Germinal center (tissue), 1 donor: ENCODE data around the gene POLR2L.

Experiments used
- DNase-seq: peaks from one replicate; pipeline ENCODE4 v3.0.0; 2012; ENCODE audit warnings: mixed read lengths, low spot score

Gene POLR2L

DNA sequence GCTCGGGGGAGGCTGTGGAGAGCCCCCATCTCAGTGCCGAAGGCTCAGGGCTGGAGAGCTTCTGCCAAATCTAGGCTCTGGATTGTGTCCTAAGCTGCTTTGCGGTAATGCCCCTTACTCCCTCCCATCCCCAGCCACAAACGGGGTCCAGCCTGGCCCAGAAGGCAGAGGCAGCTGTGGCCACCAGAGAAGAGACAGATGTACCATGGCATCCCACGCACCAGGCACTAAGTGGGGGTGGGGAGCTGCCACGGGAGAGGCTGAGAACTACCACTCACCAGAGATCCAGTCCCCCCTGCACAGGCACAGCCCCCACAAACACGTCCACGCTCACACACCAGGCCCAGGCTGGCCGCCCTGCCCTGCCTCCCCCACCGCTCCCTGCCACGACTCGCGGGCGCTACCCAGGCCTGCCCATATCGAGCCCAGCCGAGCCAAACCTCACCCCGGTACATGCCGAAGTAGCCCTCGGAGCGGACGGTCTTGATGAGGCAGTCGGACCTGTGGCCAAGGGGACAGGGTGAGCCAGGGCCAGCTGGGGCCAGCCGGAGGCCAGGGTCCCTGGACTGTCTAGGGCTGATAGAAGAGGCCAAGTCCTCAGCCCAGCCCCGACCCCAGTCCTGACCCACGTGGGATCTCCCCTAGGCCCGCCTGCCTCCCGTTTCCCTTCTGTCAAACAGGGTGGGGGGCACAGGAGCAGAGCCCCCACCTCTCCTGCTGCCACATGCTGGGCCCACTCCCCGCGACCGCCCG lies 48.1 kb downstream of the POLR2L start:
- no peak for DNase-seq

- DNase-seq, result no peak
These were observed 48.8 kb downstream of the POLR2L start for GRCh38 chr11:793556-793955.

DNA sequence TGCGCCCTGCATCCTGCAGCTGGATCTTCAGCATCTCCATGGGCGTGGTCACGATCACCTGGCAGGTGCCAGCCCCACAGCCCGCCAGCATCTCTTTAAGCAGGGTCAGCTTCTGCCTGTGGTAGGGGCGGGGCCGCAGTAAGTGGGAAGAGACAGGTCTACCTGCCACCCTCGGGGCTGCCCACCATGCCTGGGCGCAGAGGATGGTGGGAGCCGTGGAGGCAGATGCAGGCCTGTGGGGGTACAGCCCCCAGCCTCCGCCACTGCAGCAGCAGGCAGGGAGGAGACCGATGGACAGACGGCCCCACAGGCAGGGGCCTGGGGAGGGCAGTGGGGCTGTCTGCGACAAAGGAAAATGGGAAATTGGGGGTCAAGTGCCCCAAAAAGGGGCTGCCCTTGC lies 49.5 kb downstream of the POLR2L start:
- no peak for DNase-seq

GRCh38 chr11:792535-792821 lies 49.9 kb downstream of the POLR2L start:
- no peak for DNase-seq

GRCh38 chr11:791658-792534 lies 50.4 kb downstream of the POLR2L start:
- DNase-seq, result no peak

- DNase-seq, result no peak
These were observed 51.4 kb downstream of the POLR2L start for GRCh38 chr11:790721-791564.

DNA sequence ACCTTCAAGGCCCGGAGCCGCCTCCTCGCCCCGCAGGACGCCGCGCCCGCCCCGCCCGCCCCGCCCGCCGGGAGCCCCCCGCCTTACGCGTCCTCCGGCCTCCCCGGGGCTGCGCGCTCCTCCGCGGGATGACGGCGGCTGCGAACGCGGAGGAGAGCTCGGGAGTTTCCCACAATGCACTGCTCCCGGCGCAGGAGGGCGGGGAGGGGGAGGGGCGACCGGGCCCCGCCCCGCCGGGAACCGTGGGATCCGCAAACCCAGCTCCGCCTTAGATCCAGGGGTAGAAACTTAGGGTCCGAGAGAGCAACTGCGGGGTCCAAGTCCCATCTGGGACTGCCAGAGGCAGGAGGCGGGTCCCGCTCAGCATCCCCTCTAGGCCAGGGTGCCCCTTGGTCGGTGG lies 52.4 kb downstream of the POLR2L start, which contains the start of gene CEND1:
CEND1 (minus strand) TSS at position 148 of the 400 bp plus-strand sequence. CDS start 1,514 bp downstream, outside the sequence.
- DNase-seq, result peak; percentile 43
